ENCODE results near the gene KRTAP10-9. TPM values are rescaled to one million over a fixed set of nuclear protein-coding genes. Genes with fewer than 3 reads are reported as not detected.
"Not testable (repeated sequence)": the region's sequence is repeated elsewhere in the genome, so short reads cannot be mapped to it uniquely, and the experiment has no call there.

Gene KRTAP10-9
- total RNA-seq, 1 donor from 2014 or later = not detected

- H3K27me3 Mint-ChIP-seq (ENCODE audit: unreplicated experiment) = peaks cover 5% of the 10 kb centered on the region
- no peak for DNase-seq (ENCODE audit: low spot score)
- no peaks in the 10 kb centered on the region for H3K4me1 Mint-ChIP-seq (ENCODE audit: unreplicated experiment)
- no peaks in the 10 kb centered on the region for H3K36me3 Mint-ChIP-seq (ENCODE audit: low read depth, unreplicated experiment)
- H3K4me3 Mint-ChIP-seq (ENCODE audit: unreplicated experiment) = no peak overlapping the region
- H3K27ac Mint-ChIP-seq (ENCODE audit: unreplicated experiment) = no peak overlapping the region
- H3K9me3 Mint-ChIP-seq (ENCODE audit: unreplicated experiment) = no peaks in the 10 kb centered on the region
- TF ChIP-seq, protein P1, sequence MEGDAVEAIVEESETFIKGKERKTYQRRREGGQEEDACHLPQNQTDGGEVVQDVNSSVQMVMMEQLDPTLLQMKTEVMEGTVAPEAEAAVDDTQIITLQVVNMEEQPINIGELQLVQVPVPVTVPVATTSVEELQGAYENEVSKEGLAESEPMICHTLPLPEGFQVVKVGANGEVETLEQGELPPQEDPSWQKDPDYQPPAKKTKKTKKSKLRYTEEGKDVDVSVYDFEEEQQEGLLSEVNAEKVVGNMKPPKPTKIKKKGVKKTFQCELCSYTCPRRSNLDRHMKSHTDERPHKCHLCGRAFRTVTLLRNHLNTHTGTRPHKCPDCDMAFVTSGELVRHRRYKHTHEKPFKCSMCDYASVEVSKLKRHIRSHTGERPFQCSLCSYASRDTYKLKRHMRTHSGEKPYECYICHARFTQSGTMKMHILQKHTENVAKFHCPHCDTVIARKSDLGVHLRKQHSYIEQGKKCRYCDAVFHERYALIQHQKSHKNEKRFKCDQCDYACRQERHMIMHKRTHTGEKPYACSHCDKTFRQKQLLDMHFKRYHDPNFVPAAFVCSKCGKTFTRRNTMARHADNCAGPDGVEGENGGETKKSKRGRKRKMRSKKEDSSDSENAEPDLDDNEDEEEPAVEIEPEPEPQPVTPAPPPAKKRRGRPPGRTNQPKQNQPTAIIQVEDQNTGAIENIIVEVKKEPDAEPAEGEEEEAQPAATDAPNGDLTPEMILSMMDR (IDR thresholded peaks at IDR 0.05; ENCODE audit: unreplicated experiment) = no peak
Measured at GRCh38 chr21:44639331-44639655, 12.4 kb downstream of the KRTAP10-9 start.

- Mint-ChIP-seq H3K27me3 (ENCODE audit: unreplicated experiment) (peaks cover 5% of the 10 kb centered on the region), H3K9me3 (ENCODE audit: unreplicated experiment) (no peaks in the 10 kb centered on the region), H3K27ac (ENCODE audit: unreplicated experiment) (no peak overlapping the region), H3K4me3 (ENCODE audit: unreplicated experiment) (no peak overlapping the region), H3K4me1 (ENCODE audit: unreplicated experiment) (no peaks in the 10 kb centered on the region), H3K36me3 (ENCODE audit: low read depth, unreplicated experiment) (no peaks in the 10 kb centered on the region)
- TF ChIP-seq, protein P1 (IDR thresholded peaks at IDR 0.05; ENCODE audit: unreplicated experiment) = no peak
- DNase-seq (ENCODE audit: low spot score) = no peak
Measured at GRCh38 chr21:44640761-44641160, 13.9 kb downstream of the KRTAP10-9 start.

GRCh38 chr21:44643741-44644310, 16.9 kb downstream of the KRTAP10-9 start:
- H3K4me1 Mint-ChIP-seq (ENCODE audit: unreplicated experiment) = no peaks in the 10 kb centered on the region
- H3K9me3 Mint-ChIP-seq (ENCODE audit: unreplicated experiment) = no peaks in the 10 kb centered on the region
- H3K4me3 Mint-ChIP-seq (ENCODE audit: unreplicated experiment) = no peak overlapping the region
- no peaks in the 10 kb centered on the region for H3K36me3 Mint-ChIP-seq (ENCODE audit: low read depth, unreplicated experiment)
- TF ChIP-seq, protein P1 (IDR thresholded peaks at IDR 0.05; ENCODE audit: unreplicated experiment) = no peak
- H3K27ac Mint-ChIP-seq (ENCODE audit: unreplicated experiment) = no peak overlapping the region
- no peak for DNase-seq (ENCODE audit: low spot score)
- peaks cover 3% of the 10 kb centered on the region for H3K27me3 Mint-ChIP-seq (ENCODE audit: unreplicated experiment)

- no peak overlapping the region for H3K27ac Mint-ChIP-seq (ENCODE audit: unreplicated experiment)
- H3K4me1 Mint-ChIP-seq (ENCODE audit: unreplicated experiment) = no peaks in the 10 kb centered on the region
- H3K4me3 Mint-ChIP-seq (ENCODE audit: unreplicated experiment) = no peak overlapping the region
- DNase-seq (ENCODE audit: low spot score) = no peak
- H3K27me3 Mint-ChIP-seq (ENCODE audit: unreplicated experiment) = peaks cover 5% of the 10 kb centered on the region
- H3K9me3 Mint-ChIP-seq (ENCODE audit: unreplicated experiment) = no peaks in the 10 kb centered on the region
- H3K36me3 Mint-ChIP-seq (ENCODE audit: low read depth, unreplicated experiment) = no peaks in the 10 kb centered on the region
- TF ChIP-seq, protein P1 (IDR thresholded peaks at IDR 0.05; ENCODE audit: unreplicated experiment) = no peak
Measured at GRCh38 chr21:44644878-44645277, 18.0 kb downstream of the KRTAP10-9 start.

DNA sequence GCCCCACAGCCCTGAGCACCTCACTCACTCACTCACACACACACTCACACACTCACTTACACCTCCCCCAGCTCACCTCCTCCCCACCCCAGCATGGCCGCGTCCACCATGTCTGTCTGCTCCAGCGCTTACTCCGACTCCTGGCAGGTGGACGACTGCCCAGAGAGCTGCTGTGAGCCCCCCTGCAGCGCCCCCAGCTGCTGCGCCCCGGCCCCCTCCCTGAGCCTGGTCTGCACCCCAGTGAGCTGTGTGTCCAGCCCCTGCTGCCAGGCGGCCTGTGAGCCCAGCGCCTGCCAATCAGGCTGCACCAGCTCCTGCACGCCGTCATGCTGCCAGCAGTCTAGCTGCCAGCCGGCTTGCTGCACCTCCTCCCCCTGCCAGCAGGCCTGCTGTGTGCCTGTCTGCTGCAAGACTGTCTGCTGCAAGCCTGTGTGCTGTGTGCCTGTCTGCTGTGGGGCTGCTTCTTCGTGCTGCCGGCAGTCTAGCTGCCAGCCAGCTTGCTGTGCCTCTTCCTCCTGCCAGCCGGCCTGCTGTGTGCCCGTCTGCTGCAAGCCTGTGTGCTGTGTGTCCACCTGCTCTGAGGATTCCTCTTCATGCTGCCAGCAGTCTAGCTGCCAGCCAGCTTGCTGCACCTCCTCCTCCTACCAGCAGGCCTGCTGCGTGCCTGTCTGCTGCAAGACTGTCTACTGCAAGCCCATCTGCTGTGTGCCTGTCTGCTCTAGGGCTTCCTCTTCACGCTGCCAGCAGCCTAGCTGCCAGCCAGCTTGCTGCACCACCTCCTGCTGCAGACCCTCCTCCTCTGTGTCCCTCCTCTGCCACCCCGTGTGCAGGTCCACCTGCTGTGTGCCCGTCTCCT, 19.7 kb downstream of the KRTAP10-9 start, which contains the start of gene KRTAP10-11:
Gene KRTAP10-11, plus strand, starts transcription at position 49 of the 856 bp plus-strand sequence. Its CDS starts 45 bp downstream, at position 94.
- not testable (repeated sequence) for H3K4me1 Mint-ChIP-seq (ENCODE audit: unreplicated experiment); H3K4me3 Mint-ChIP-seq (ENCODE audit: unreplicated experiment); DNase-seq (ENCODE audit: low spot score); H3K9me3 Mint-ChIP-seq (ENCODE audit: unreplicated experiment); H3K36me3 Mint-ChIP-seq (ENCODE audit: low read depth, unreplicated experiment); H3K27me3 Mint-ChIP-seq (ENCODE audit: unreplicated experiment); H3K27ac Mint-ChIP-seq (ENCODE audit: unreplicated experiment)
